Loucy (cell line): ENCODE measurements around the gene NFKBIZ.

Experiments
- H2AFZ ChIP-seq: fragments of 200-600 bp; sonication (generic); 2 replicates; pipeline ENCODE4 v1.6.0; 2016; ENCODE audit warnings: antibody characterized with exemption, mild to moderate bottlenecking, low read length, moderate library complexity
- H3F3A ChIP-seq: fragments of 200-600 bp; 2 replicates; pipeline ENCODE4 v1.6.0; 2016; ENCODE audit warnings: antibody characterized with exemption, low read depth, mild to moderate bottlenecking
- H3K27me3 ChIP-seq: fragments of 200-600 bp; sonication (generic); 2 replicates; pipeline ENCODE4 v1.6.1; 2014; ENCODE audit warnings: low read length, mild to moderate bottlenecking; ENCODE audit not compliant: insufficient read depth, poor library complexity, severe bottlenecking
- H3K36me3 ChIP-seq: fragments of 200-600 bp; sonication (generic); 2 replicates; pipeline ENCODE4 v1.6.1; 2016; ENCODE audit warnings: low read length; ENCODE audit not compliant: insufficient read depth
- H3K4me1 ChIP-seq: fragments of 200-600 bp; sonication (generic); 2 replicates; pipeline ENCODE4 v1.5.1; 2014; ENCODE audit warnings: low read length, mild to moderate bottlenecking; ENCODE audit not compliant: insufficient read depth, poor library complexity, severe bottlenecking
- H3K4me2 ChIP-seq: fragments of 200-600 bp; sonication (generic); 2 replicates; pipeline ENCODE4 v1.6.0; 2014; ENCODE audit warnings: antibody characterized with exemption, low read length, low read depth, mild to moderate bottlenecking; ENCODE audit not compliant: poor library complexity, severe bottlenecking
- H3K4me3 ChIP-seq: fragments of 200-600 bp; sonication (generic); 2 replicates; pipeline ENCODE4 v1.5.1; 2014; ENCODE audit warnings: low read length, mild to moderate bottlenecking, mixed read lengths; ENCODE audit not compliant: poor library complexity, severe bottlenecking
- H3K79me2 ChIP-seq: fragments of 200-600 bp; sonication (generic); 2 replicates; pipeline ENCODE4 v1.6.1; 2014; ENCODE audit warnings: low read length; ENCODE audit not compliant: insufficient read depth
- H3K9ac ChIP-seq: fragments of 200-600 bp; sonication (generic); 2 replicates; pipeline ENCODE4 v1.6.0; 2014; ENCODE audit warnings: mild to moderate bottlenecking, low read depth, low read length, moderate library complexity; ENCODE audit not compliant: poor library complexity, severe bottlenecking
- H3K9me2 ChIP-seq: fragments of 200-600 bp; sonication (generic); replicated peaks from 2 replicates; pipeline ENCODE4 v1.6.1; 2016; ENCODE audit warnings: low read depth, low read length, mixed read lengths
- H3K9me3 ChIP-seq: fragments of 200-600 bp; sonication (generic); 2 replicates; pipeline ENCODE4 v1.6.1; 2014; ENCODE audit warnings: mild to moderate bottlenecking, antibody characterized with exemption, low read length, low read depth; ENCODE audit not compliant: insufficient read depth
- H4K20me1 ChIP-seq: fragments of 200-600 bp; sonication (generic); 2 replicates; pipeline ENCODE4 v1.6.0; 2014; ENCODE audit warnings: antibody characterized with exemption, low read length, mild to moderate bottlenecking; ENCODE audit not compliant: insufficient read depth, poor library complexity, severe bottlenecking
- CTCF ChIP-seq: fragments of 200-600 bp; sonication (generic); conservative IDR thresholded peaks from 2 replicates; pipeline ENCODE4 v1.5.1; 2014; ENCODE audit warnings: mild to moderate bottlenecking, antibody characterized with exemption, low read length
- EZH2phosphoT487 ChIP-seq: fragments of 200-600 bp; IDR thresholded peaks from 2 replicates; pipeline ENCODE4 v1.6.1; 2018; ENCODE audit warnings: antibody characterized with exemption, mild to moderate bottlenecking, moderate library complexity, borderline replicate concordance

Gene NFKBIZ

GRCh38 chr3:101870138-101870537 lies 20.8 kb downstream of the NFKBIZ start:
- H3K4me2 ChIP-seq: no peak overlapping the region
- TF ChIP-seq EZH2phosphoT487 (no peak), CTCF (no peak)
- H3K4me1 ChIP-seq: peaks cover 6% of the 10 kb centered on the region

GRCh38 chr3:101873619-101874018 lies 24.3 kb downstream of the NFKBIZ start:
- no peak overlapping the region for H3K4me3 ChIP-seq
- no peak overlapping the region for H3K9ac ChIP-seq
- no peaks in the 10 kb centered on the region for H3K79me2 ChIP-seq
- no peaks in the 10 kb centered on the region for H4K20me1 ChIP-seq
- no peaks in the 10 kb centered on the region for H3F3A ChIP-seq
- TF ChIP-seq CTCF (no peak), EZH2phosphoT487 (no peak)
- no peaks in the 10 kb centered on the region for H3K9me2 ChIP-seq
- H2AFZ ChIP-seq: no peak overlapping the region
- H3K4me2 ChIP-seq: no peak overlapping the region
- no peaks in the 10 kb centered on the region for H3K9me3 ChIP-seq
- no peaks in the 10 kb centered on the region for H3K27me3 ChIP-seq
- no peaks in the 10 kb centered on the region for H3K36me3 ChIP-seq
- peaks cover 9% of the 10 kb centered on the region for H3K4me1 ChIP-seq

More at GRCh38 chr3:101870138-101870537, 20.8 kb downstream of the NFKBIZ start:
- Histone ChIP-seq H3K9me3 (no peaks in the 10 kb centered on the region), H3K79me2 (no peaks in the 10 kb centered on the region), H2AFZ (no peak overlapping the region), H3K27me3 (no peaks in the 10 kb centered on the region), H3K9ac (no peak overlapping the region), H3K9me2 (no peaks in the 10 kb centered on the region), H4K20me1 (no peaks in the 10 kb centered on the region), H3F3A (no peaks in the 10 kb centered on the region), H3K4me3 (no peak overlapping the region), H3K36me3 (no peaks in the 10 kb centered on the region)

GRCh38 chr3:101876142-101876541 lies 26.8 kb downstream of the NFKBIZ start:
- H3K9ac ChIP-seq: no peak overlapping the region
- no peak for TF ChIP-seq EZH2phosphoT487
- no peaks in the 10 kb centered on the region for H3K9me2 ChIP-seq
- H3K36me3 ChIP-seq: no peaks in the 10 kb centered on the region
- H3K27me3 ChIP-seq: no peaks in the 10 kb centered on the region
- no peaks in the 10 kb centered on the region for H3F3A ChIP-seq
- no peaks in the 10 kb centered on the region for H3K9me3 ChIP-seq
- no peak overlapping the region for H3K4me3 ChIP-seq
- H3K4me2 ChIP-seq: no peak overlapping the region
- H2AFZ ChIP-seq: no peak overlapping the region
- no peaks in the 10 kb centered on the region for H4K20me1 ChIP-seq
- H3K79me2 ChIP-seq: no peaks in the 10 kb centered on the region
- peaks cover 9% of the 10 kb centered on the region for H3K4me1 ChIP-seq

GRCh38 chr3:101878589-101878988 lies 29.3 kb downstream of the NFKBIZ start:
- peaks cover 9% of the 10 kb centered on the region for H3K4me1 ChIP-seq
- TF ChIP-seq CTCF (no peak), EZH2phosphoT487 (no peak)
- H3K36me3 ChIP-seq: no peaks in the 10 kb centered on the region

More at GRCh38 chr3:101878589-101878988, 29.3 kb downstream of the NFKBIZ start:
- Histone ChIP-seq H3K79me2 (no peaks in the 10 kb centered on the region), H3K9ac (no peak overlapping the region), H3K9me2 (no peaks in the 10 kb centered on the region), H3F3A (no peaks in the 10 kb centered on the region), H3K4me2 (no peak overlapping the region), H3K9me3 (no peaks in the 10 kb centered on the region), H3K27me3 (no peaks in the 10 kb centered on the region), H3K4me3 (no peak overlapping the region), H4K20me1 (no peaks in the 10 kb centered on the region), H2AFZ (no peak overlapping the region)
